HG02588 (cell line): ENCODE measurements around the gene EMC8.

Experiments used
- ATAC-seq: cut with Tn5 transposase; IDR thresholded peaks from one replicate; pipeline ENCODE4 v1.9.1; 2021; ENCODE audit warnings: mild to moderate bottlenecking, moderate library complexity; ENCODE audit not compliant: unreplicated experiment

EMC8 gene

DNA sequence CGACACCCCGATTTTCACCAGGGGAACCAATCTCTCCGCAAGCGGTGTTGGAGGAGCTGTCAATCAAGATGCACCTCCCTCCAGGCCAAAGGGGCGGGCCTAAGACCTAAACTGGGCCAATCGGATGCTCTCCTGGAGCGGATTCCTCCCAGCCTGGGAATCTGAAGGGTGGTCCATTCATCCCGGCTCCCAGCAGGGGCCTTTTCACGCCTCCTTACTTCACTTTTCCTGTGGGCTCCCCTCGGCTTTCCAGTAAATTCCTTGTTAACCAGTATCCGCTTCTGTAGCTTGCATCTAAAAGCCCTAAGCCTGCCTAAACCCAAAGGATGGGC lies 65.5 kb downstream of the EMC8 start:
- no peak for ATAC-seq

DNA sequence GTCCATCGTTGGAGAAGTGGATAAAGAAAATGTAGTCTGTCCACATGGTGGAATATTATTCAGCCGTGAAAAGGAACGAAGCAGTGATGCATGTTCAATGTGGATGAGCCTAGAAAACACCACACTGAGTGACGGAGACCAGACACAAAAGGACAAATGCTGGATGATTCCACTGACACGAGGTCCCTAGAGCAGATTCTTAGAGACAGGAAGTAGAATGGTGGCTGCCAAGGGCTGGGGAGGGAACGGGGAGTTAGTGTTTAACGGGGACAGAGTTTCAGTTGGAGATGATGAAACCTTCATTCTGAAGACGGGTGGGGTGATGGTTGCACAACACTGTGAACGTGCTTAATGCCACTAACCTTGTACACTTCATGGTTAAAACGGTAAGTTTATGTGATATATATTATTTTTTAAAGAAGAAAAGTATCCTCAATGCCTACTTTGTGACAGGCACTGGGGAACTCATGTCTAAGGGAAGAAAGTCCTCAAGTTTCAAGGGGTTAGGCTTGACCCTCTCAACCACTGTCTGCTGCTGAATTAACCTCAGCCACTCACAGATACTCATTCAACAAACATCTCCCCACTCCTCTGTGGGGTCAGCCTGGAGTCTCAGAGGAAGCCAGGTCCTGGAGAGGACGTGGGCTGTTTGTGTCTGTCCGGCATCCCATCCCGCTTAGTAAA lies 66.0 kb downstream of the EMC8 start:
- no peak for ATAC-seq

- ATAC-seq: no peak
Observed at GRCh38 chr16:85731179-85731578, 68.2 kb downstream of the EMC8 start.

- ATAC-seq: no peak
Observed at GRCh38 chr16:85730186-85730465, 69.2 kb downstream of the EMC8 start.

DNA sequence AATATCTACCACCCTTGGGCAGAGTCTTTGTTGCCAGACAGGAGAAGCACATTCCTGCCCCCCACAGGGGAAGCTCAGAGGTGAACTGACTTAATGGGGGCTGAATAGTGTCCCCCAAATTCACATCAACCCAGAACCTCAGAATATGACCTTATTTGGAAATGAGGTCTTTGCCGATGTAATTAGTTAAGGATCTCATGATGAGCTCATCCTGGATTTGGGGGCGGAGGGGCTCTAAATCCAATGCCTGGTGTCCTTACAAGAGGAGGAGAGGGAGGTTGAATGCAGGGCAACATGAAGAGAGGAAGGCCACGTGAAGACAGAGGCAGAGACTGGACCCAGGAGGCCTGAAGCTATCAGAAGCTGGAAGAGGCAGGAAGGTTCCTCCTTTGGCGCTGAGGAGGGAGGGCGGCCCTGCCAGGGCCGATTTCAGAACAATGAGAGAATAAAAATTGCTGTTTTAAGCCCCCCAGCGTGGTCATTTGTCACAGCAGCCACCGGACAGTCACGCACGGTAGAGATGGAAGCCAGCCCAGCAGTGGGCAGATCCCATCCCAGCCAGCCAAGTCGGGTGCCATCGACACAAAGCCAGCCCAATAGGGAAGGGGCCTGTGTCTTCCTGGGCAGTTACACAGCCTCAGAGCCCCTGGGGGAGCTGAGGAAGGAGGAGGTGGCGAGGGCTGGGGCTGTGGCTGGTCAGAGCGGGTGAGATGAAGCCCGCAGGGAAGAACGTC lies 69.7 kb downstream of the EMC8 start:
- no peak for ATAC-seq

DNA sequence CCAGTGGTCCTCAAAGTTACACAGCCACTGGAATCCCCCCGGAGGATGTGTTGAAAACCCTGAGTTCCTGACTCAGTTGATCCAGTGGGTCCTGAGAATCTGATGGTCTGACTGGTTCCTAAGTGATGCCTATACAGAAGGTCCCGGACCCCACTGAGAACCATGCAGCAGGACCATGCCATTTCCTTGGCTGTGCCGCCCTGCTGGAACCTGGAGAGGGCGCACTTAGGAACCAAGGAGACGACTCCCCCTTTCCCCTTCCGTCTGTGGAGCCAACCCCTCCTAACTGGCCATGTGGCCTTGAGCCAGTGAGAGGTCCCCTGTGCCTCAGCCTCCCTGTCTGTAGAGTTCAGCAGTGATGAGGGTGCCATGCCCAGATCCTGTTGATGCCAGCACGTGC lies 70.5 kb downstream of the EMC8 start:
- no peak for ATAC-seq
